Measurements from ENCODE around the gene COPZ1. TPM values are rescaled to one million over a fixed set of nuclear protein-coding genes. Genes with fewer than 3 reads are reported as not detected.
A peak's percentile ranks its signal among the peaks of the same experiment; 100 is the strongest.

Gene COPZ1
- total RNA-seq, 1 donor: 104 TPM

DNA sequence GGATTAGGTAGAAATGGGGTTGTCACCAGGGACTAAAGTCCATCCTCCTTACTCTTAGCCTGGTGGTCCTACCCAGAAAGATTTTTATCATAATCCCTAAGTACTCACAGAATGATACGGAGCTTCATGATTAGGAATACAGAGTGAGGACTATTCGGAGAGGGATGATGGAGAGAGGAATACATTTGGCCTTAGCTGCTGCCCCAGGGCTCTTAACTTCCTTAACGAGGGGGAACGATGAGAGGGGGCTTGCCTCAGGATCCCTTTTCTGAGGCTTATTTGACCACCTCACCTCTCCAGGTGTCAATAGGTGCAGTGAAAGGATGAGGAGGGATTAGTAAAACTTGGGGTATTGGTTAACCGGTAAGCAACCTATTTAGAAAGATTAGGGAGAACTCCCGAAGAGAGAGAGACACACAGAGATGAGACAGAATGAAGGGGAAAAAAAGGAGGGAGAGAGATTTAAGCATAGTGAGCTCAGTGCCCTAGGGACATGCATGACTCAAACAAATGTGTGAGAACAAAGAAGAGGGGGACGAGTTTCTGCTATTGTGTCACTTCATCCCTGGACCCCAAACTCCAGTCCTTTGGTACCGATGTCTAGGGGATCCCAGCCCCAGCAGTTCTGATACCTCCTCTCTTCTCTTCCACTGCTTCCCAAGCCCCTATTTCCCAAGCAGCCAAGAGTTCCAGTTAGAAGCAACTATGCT lies 25.3 kb upstream of the COPZ1 start:
- Histone ChIP-seq H3K27me3 (ENCODE audit: insufficient read depth, low read length) (peaks cover 17% of the 10 kb centered on the region), H3K79me2 (ENCODE audit: insufficient read depth, low read length) (no peaks in the 10 kb centered on the region), H3K4me1 (ENCODE audit: insufficient read depth, low read length) (peaks cover 27% of the 10 kb centered on the region), H3K4me2 (ENCODE audit: insufficient read depth, low read length) (peak overlapping the region; percentile 81), H3K36me3 (ENCODE audit: insufficient read depth, low read length) (no peaks in the 10 kb centered on the region), H3K4me3 (ENCODE audit: insufficient read depth, low read length) (peak overlapping the region; percentile 67), H3K27ac (ENCODE audit: low read depth, low read length) (no peak overlapping the region), H4K20me1 (ENCODE audit: insufficient read depth, low read length) (peaks cover 3% of the 10 kb centered on the region), H3K9me3 (ENCODE audit: low read depth, low read length) (no peaks in the 10 kb centered on the region), H2AFZ (ENCODE audit: low read length) (no peak overlapping the region)
- TF ChIP-seq, protein P1, sequence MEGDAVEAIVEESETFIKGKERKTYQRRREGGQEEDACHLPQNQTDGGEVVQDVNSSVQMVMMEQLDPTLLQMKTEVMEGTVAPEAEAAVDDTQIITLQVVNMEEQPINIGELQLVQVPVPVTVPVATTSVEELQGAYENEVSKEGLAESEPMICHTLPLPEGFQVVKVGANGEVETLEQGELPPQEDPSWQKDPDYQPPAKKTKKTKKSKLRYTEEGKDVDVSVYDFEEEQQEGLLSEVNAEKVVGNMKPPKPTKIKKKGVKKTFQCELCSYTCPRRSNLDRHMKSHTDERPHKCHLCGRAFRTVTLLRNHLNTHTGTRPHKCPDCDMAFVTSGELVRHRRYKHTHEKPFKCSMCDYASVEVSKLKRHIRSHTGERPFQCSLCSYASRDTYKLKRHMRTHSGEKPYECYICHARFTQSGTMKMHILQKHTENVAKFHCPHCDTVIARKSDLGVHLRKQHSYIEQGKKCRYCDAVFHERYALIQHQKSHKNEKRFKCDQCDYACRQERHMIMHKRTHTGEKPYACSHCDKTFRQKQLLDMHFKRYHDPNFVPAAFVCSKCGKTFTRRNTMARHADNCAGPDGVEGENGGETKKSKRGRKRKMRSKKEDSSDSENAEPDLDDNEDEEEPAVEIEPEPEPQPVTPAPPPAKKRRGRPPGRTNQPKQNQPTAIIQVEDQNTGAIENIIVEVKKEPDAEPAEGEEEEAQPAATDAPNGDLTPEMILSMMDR (IDR thresholded peaks at IDR 0.05; ENCODE audit: extremely low read depth, low read depth, low read length): no peak
- peak; percentile 92 for DNase-seq (ENCODE audit: insufficient read length, low spot score, missing footprints)

DNA sequence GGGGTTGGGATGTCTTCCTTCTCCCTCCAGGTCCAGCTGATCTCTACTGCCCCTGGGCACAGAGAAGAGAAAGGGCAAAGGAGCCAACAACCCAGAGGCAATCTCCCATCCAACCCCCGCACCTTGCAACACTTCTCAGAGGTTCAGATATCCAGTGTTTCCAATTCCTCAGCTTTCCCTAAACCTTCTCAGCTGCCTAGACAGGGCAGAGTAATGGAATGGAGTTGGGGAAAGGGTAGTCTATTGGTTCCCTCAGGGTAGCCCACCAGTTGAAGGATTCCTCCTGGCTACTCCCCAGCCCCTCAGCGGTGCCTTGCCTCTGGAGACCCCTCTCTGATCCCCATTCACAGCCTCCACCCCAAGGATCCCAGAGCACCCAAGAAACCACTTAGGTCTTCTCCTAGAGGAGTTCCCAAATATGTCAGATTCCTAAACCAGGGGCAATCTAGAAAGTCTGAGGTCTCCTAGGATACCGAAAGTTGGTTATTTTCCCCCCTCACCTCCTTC lies 24.7 kb upstream of the COPZ1 start:
- H4K20me1 ChIP-seq (ENCODE audit: insufficient read depth, low read length): peaks cover 3% of the 10 kb centered on the region
- H3K36me3 ChIP-seq (ENCODE audit: insufficient read depth, low read length): no peaks in the 10 kb centered on the region
- peak overlapping the region; percentile 67 for H3K4me3 ChIP-seq (ENCODE audit: insufficient read depth, low read length)
- DNase-seq (ENCODE audit: insufficient read length, low spot score, missing footprints): peak; percentile 78
- no peak overlapping the region for H2AFZ ChIP-seq (ENCODE audit: low read length)
- peaks cover 17% of the 10 kb centered on the region for H3K27me3 ChIP-seq (ENCODE audit: insufficient read depth, low read length)
- H3K4me1 ChIP-seq (ENCODE audit: insufficient read depth, low read length): peaks cover 29% of the 10 kb centered on the region
- no peaks in the 10 kb centered on the region for H3K9me3 ChIP-seq (ENCODE audit: low read depth, low read length)
- H3K79me2 ChIP-seq (ENCODE audit: insufficient read depth, low read length): no peaks in the 10 kb centered on the region
- H3K4me2 ChIP-seq (ENCODE audit: insufficient read depth, low read length): peak overlapping the region; percentile 81
- H3K27ac ChIP-seq (ENCODE audit: low read depth, low read length): no peak overlapping the region
- TF ChIP-seq, protein P1 (IDR thresholded peaks at IDR 0.05; ENCODE audit: extremely low read depth, low read depth, low read length): no peak

DNA sequence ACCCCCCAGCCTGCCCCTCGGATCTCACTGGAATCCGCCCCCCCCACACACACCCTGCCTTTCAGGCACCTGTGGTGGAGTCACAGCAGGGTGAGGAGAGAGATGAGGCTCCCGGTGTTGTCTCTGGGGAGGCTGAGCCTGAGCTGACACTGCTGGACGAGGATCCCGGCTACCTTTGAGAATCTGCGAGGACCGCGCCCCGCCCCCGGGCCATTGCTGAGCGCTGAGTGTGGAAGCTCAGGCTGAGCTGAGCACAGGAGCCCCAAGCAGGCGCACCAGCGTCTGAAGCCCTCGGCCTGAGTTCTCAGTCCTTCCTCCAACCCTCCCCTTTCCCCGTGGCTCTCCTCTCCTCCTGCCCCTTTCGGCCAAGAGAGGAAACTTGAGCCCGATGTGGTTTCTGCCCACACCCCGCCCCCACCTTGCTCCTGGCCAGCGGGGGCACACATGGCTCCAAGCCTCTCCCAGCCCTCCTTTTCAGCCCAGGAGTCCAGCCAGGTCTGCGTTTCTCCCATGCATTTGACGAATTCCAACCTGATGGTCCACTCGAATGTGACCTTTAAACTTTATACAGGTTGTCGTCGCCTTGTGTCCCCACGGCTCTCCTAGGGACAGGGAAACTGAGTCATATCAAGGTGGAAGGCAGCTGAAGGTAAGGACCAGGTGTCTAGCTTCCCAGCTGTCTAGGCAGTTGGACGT lies 24.1 kb upstream of the COPZ1 start, which contains the start of gene NFE2:
Gene NFE2, minus strand, starts transcription at position 284 of the 696 bp plus-strand sequence. CDS start 5,767 bp downstream, outside the sequence.
- no peaks in the 10 kb centered on the region for H3K79me2 ChIP-seq (ENCODE audit: insufficient read depth, low read length)
- H3K9me3 ChIP-seq (ENCODE audit: low read depth, low read length): no peaks in the 10 kb centered on the region
- DNase-seq (ENCODE audit: insufficient read length, low spot score, missing footprints): peak; percentile 89
- H2AFZ ChIP-seq (ENCODE audit: low read length): peak within 1 kb of the TSS; percentile 81
- peaks cover 3% of the 10 kb centered on the region for H4K20me1 ChIP-seq (ENCODE audit: insufficient read depth, low read length)
- H3K27ac ChIP-seq (ENCODE audit: low read depth, low read length): no peak within 1 kb of the TSS
- TF ChIP-seq, protein P1 (IDR thresholded peaks at IDR 0.05; ENCODE audit: extremely low read depth, low read depth, low read length): peak; percentile 10
- no peaks in the 10 kb centered on the region for H3K36me3 ChIP-seq (ENCODE audit: insufficient read depth, low read length)
- peak within 1 kb of the TSS; percentile 67 for H3K4me3 ChIP-seq (ENCODE audit: insufficient read depth, low read length)
- H3K27me3 ChIP-seq (ENCODE audit: insufficient read depth, low read length): peaks cover 17% of the 10 kb centered on the region
- peak within 1 kb of the TSS; percentile 81 for H3K4me2 ChIP-seq (ENCODE audit: insufficient read depth, low read length)
- H3K4me1 ChIP-seq (ENCODE audit: insufficient read depth, low read length): peaks cover 29% of the 10 kb centered on the region

All from osteoblast (primary cell).